ENCODE measurements around the gene LDLRAD4.

LDLRAD4 gene

DNA sequence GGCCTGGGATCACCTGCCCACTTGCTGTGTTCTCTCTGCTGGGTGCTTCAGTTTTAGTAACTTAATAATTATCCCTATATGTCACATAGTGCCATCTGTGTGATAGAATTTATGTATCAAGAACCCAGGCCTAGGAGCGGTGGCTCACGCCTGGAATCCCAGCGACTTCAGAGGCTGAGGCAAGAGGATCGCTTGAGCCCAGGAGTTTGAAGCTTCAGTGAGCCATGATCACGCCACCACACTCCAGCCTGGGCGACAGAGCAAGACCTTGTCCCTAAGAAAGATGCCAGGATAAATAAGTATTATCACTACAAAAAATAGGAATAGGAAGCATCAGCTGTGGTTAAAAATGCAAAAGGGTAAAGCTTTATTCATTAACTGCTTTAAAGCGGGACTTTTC, 267.0 kb downstream of the LDLRAD4 start:
- ATAC-seq = no peak
- TF ChIP-seq, protein P1, sequence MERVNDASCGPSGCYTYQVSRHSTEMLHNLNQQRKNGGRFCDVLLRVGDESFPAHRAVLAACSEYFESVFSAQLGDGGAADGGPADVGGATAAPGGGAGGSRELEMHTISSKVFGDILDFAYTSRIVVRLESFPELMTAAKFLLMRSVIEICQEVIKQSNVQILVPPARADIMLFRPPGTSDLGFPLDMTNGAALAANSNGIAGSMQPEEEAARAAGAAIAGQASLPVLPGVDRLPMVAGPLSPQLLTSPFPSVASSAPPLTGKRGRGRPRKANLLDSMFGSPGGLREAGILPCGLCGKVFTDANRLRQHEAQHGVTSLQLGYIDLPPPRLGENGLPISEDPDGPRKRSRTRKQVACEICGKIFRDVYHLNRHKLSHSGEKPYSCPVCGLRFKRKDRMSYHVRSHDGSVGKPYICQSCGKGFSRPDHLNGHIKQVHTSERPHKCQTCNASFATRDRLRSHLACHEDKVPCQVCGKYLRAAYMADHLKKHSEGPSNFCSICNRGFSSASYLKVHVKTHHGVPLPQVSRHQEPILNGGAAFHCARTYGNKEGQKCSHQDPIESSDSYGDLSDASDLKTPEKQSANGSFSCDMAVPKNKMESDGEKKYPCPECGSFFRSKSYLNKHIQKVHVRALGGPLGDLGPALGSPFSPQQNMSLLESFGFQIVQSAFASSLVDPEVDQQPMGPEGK (CRISPR knock-in tag; IDR thresholded peaks at IDR 0.05; ENCODE audit: borderline replicate concordance) = no peak
- TF ChIP-seq, protein P2, sequence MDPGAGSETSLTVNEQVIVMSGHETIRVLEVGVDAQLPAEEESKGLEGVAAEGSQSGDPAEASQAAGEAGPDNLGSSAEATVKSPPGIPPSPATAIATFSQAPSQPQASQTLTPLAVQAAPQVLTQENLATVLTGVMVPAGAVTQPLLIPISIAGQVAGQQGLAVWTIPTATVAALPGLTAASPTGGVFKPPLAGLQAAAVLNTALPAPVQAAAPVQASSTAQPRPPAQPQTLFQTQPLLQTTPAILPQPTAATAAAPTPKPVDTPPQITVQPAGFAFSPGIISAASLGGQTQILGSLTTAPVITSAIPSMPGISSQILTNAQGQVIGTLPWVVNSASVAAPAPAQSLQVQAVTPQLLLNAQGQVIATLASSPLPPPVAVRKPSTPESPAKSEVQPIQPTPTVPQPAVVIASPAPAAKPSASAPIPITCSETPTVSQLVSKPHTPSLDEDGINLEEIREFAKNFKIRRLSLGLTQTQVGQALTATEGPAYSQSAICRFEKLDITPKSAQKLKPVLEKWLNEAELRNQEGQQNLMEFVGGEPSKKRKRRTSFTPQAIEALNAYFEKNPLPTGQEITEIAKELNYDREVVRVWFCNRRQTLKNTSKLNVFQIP (CRISPR knock-in tag; IDR thresholded peaks at IDR 0.05; ENCODE audit: borderline replicate concordance, low read depth) = no peak
- TF ChIP-seq, protein P3, sequence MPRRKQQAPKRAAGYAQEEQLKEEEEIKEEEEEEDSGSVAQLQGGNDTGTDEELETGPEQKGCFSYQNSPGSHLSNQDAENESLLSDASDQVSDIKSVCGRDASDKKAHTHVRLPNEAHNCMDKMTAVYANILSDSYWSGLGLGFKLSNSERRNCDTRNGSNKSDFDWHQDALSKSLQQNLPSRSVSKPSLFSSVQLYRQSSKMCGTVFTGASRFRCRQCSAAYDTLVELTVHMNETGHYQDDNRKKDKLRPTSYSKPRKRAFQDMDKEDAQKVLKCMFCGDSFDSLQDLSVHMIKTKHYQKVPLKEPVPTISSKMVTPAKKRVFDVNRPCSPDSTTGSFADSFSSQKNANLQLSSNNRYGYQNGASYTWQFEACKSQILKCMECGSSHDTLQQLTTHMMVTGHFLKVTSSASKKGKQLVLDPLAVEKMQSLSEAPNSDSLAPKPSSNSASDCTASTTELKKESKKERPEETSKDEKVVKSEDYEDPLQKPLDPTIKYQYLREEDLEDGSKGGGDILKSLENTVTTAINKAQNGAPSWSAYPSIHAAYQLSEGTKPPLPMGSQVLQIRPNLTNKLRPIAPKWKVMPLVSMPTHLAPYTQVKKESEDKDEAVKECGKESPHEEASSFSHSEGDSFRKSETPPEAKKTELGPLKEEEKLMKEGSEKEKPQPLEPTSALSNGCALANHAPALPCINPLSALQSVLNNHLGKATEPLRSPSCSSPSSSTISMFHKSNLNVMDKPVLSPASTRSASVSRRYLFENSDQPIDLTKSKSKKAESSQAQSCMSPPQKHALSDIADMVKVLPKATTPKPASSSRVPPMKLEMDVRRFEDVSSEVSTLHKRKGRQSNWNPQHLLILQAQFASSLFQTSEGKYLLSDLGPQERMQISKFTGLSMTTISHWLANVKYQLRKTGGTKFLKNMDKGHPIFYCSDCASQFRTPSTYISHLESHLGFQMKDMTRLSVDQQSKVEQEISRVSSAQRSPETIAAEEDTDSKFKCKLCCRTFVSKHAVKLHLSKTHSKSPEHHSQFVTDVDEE (CRISPR knock-in tag; IDR thresholded peaks at IDR 0.05) = no peak
- TF ChIP-seq PPARA (CRISPR knock-in tag; IDR thresholded peaks at IDR 0.05; ENCODE audit: borderline replicate concordance) (no peak), CSRNP3 (CRISPR knock-in tag; IDR thresholded peaks at IDR 0.05) (no peak)

GRCh38 chr18:13486284-13486683, 267.7 kb downstream of the LDLRAD4 start:
- ATAC-seq = no peak
- TF ChIP-seq ZNF565 (CRISPR knock-in tag; conservative IDR thresholded peaks at IDR 0.05; ENCODE audit: low read depth) = no peak
- TF ChIP-seq ZNF8 (CRISPR knock-in tag; IDR thresholded peaks at IDR 0.05) = no peak
- no peak for TF ChIP-seq BACH2 (CRISPR knock-in tag; IDR thresholded peaks at IDR 0.05; ENCODE audit: borderline replicate concordance)
- TF ChIP-seq SNAI2 (CRISPR knock-in tag; IDR thresholded peaks at IDR 0.05) = no peak
- TF ChIP-seq GLIS3 (CRISPR knock-in tag; IDR thresholded peaks at IDR 0.05) = no peak
- no peak for TF ChIP-seq ZFP3 (CRISPR knock-in tag; IDR thresholded peaks at IDR 0.05)
- no peak for TF ChIP-seq CSDC2 (CRISPR knock-in tag; IDR thresholded peaks at IDR 0.05)
- no peak for TF ChIP-seq ZFP30 (CRISPR knock-in tag; IDR thresholded peaks at IDR 0.05)
- TF ChIP-seq, protein P1 (CRISPR knock-in tag; IDR thresholded peaks at IDR 0.05; ENCODE audit: borderline replicate concordance) = no peak

DNA sequence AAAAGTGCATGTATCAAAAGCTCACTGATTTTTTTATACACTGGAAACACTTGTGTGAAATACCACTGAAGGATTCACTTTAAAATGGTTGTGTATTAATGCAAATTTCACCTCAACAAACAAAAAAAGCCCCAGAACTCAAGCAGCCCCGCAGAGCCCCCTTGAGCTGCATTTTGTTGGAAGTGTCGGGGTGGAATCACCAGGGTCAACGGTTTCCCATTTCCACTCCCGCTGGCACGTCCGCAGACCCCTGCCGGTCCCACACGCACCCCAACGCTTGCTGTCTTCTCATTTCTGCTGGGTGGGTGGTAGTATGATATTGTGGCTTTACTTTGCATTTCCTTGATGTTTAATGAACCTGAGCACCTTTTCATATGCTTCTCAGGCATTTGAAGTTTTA, 268.1 kb downstream of the LDLRAD4 start:
- TF ChIP-seq BACH2 (CRISPR knock-in tag; IDR thresholded peaks at IDR 0.05; ENCODE audit: borderline replicate concordance) (no peak), SNAI2 (CRISPR knock-in tag; IDR thresholded peaks at IDR 0.05) (no peak), ZNF565 (CRISPR knock-in tag; conservative IDR thresholded peaks at IDR 0.05; ENCODE audit: low read depth) (no peak), CSRNP3 (CRISPR knock-in tag; IDR thresholded peaks at IDR 0.05) (no peak)
- TF ChIP-seq, protein P2 (CRISPR knock-in tag; IDR thresholded peaks at IDR 0.05; ENCODE audit: borderline replicate concordance, low read depth) = no peak

More for the DNA sequence above, 268.1 kb downstream of the LDLRAD4 start:
- ATAC-seq = no peak

Data from SK-N-SH treated with all-trans-retinoic acid at 6 μM for 48 hours (cell line).